Upper lobe of left lung (tissue), 6 donors: ENCODE results near the gene UBALD1. TPM values are rescaled to one million over a fixed set of nuclear protein-coding genes. Genes with fewer than 3 reads are reported as not detected.

Experiments
- ATAC-seq, 2 donors: fragments of 200-7000 bp; cut with Tn5 transposase; one replicate each; pipeline ENCODE4 v1.9.1; 2022; ENCODE audit warnings: mild to moderate bottlenecking in 2 of 2, moderate library complexity in 2 of 2; ENCODE audit not compliant: low FRiP score in 2 of 2
- DNase-seq, 2 donors: peaks; one replicate each; pipeline ENCODE4 v3.0.0-alpha.2; 2019 to 2020
- H3K27ac ChIP-seq, 4 donors: fragments of 200-600 bp; sonication (generic); one replicate each; pipeline ENCODE4 v1.5.1; 2016 to 2019
- H3K27me3 ChIP-seq, 4 donors: fragments of 200-600 bp; sonication (generic); one replicate each; pipeline ENCODE4 v1.5.1; 2017 to 2019
- H3K36me3 ChIP-seq, 4 donors: fragments of 200-600 bp; sonication (generic); one replicate each; pipeline ENCODE4 v1.5.1; 2016 to 2019
- H3K4me1 ChIP-seq, 4 donors: fragments of 200-600 bp; sonication (generic); one replicate each; pipeline ENCODE4 v1.5.1; 2018 to 2019
- H3K4me3 ChIP-seq, 4 donors: fragments of 200-600 bp; sonication (generic); one replicate each; pipeline ENCODE4 v1.5.1; 2017 to 2019; ENCODE audit warnings: mild to moderate bottlenecking in 2 of 4, moderate library complexity in 1 of 4
- H3K9me3 ChIP-seq, 4 donors: fragments of 200-600 bp; sonication (generic); one replicate each; pipeline ENCODE4 v1.5.1; 2018 to 2019
- CTCF ChIP-seq, 6 experiments: fragments of 450-650 bp in 4 of 6; fragments of 200-600 bp in 2 of 6; sonication (generic) in 2 of 6; IDR thresholded peaks; one replicate each; pipeline ENCODE4 v1.5.1; 2016 to 2019; ENCODE audit warnings: antibody characterized with exemption in 6 of 6
- EP300 ChIP-seq, 4 donors: sonication (generic); formaldehyde crosslinking; IDR thresholded peaks; one replicate each; pipeline ENCODE4 v1.5.1; 2017; ENCODE audit warnings: antibody characterized with exemption in 4 of 4, control low read depth in 2 of 4
- POLR2A ChIP-seq, 4 donors: fragments of 450-650 bp; IDR thresholded peaks; one replicate each; pipeline ENCODE4 v1.5.1; 2016 to 2017; ENCODE audit warnings: antibody characterized with exemption in 4 of 4, mild to moderate bottlenecking in 2 of 4
- POLR2AphosphoS5 ChIP-seq, 2 donors: sonication (generic); formaldehyde crosslinking; IDR thresholded peaks; one replicate each; pipeline ENCODE4 v1.5.1; 2017; ENCODE audit warnings: antibody characterized with exemption in 2 of 2
- WGBS, 2 donors: methylation state at CpG; one replicate each; pipeline ENCODE4 v1.1.5; 2017 to 2018; 5-methylcytosine and 5-hydroxymethylcytosine counted together
- total RNA-seq, 6 donors: library from RNA; depleted of rRNA in 4 of 6; stranded (reverse); fragments of >200 nt in 4 of 6; gene quantifications; one replicate each; pipeline versions ENCODE4 v1.1.0 to v1.2.1, GENCODE V29; 2016 to 2021
- donor health status: DM: no; HTN: no; CAD: no; lungs with moderate emphysema.
- donor health status: DM: no; HTN: yes; CAD: no; lungs with severe emphysema.

Gene UBALD1
- total RNA-seq, 6 donors from 2014 or later: 14.9 to 43.9 (median 25.8) TPM

GRCh38 chr16:4660454-4661007, 45.8 kb upstream of the UBALD1 start:
- H3K4me3 ChIP-seq: no peak overlapping the region
- peak overlapping the region in 3 of 4 donors; percentile 5 to 44 (median 35) for H3K27ac ChIP-seq
- H3K27me3 ChIP-seq: no peaks in the 10 kb centered on the region
- peaks cover 0 to 67% (median 42%) of the 10 kb centered on the region in 4 donors for H3K36me3 ChIP-seq
- TF ChIP-seq POLR2AphosphoS5 (IDR thresholded peaks at IDR 0.05) (no peak), POLR2A (IDR thresholded peaks at IDR 0.05) (no peak), CTCF (IDR thresholded peaks at IDR 0.05) (no peak), EP300 (IDR thresholded peaks at IDR 0.05) (no peak)
- 33 to 43% methylated on average over 1 to 18 of the region's 18 CpGs for WGBS, 2 donors
- ATAC-seq (peak; percentile 18 to 56), DNase-seq (peak; percentile 73 to 77)
- H3K4me1 ChIP-seq: peaks cover 33 to 63% (median 60%) of the 10 kb centered on the region in 4 donors
- no peaks in the 10 kb centered on the region for H3K9me3 ChIP-seq

GRCh38 chr16:4659363-4660353, 45.0 kb upstream of the UBALD1 start:
- ATAC-seq: peak in 1 of 2 donors; percentile 20
- Histone ChIP-seq H3K4me3 (no peak overlapping the region), H3K4me1 (peaks cover 35 to 63% (median 58%) of the 10 kb centered on the region in 4 donors), H3K9me3 (no peaks in the 10 kb centered on the region), H3K27ac (peak overlapping the region in 1 of 4 donors; percentile 44), H3K36me3 (peaks cover 0 to 71% (median 49%) of the 10 kb centered on the region in 4 donors), H3K27me3 (no peaks in the 10 kb centered on the region)
- peak in 1 of 2 donors; percentile 68 for DNase-seq
- no peak for TF ChIP-seq POLR2AphosphoS5 (IDR thresholded peaks at IDR 0.05)
- no peak for TF ChIP-seq CTCF (IDR thresholded peaks at IDR 0.05)
- TF ChIP-seq EP300 (IDR thresholded peaks at IDR 0.05): no peak
- TF ChIP-seq POLR2A (IDR thresholded peaks at IDR 0.05): no peak
- WGBS, 2 donors: 90 to 92% methylated on average over 15 to 29 of the region's 29 CpGs

- no peaks in the 10 kb centered on the region for H3K9me3 ChIP-seq
- 90 to 94% methylated on average over 16 to 24 of the region's 25 CpGs for WGBS, 2 donors
- DNase-seq (peak in 1 of 2 donors; percentile 63), ATAC-seq (no peak)
- TF ChIP-seq POLR2AphosphoS5 (IDR thresholded peaks at IDR 0.05) (no peak), CTCF (IDR thresholded peaks at IDR 0.05) (no peak), EP300 (IDR thresholded peaks at IDR 0.05) (no peak), POLR2A (IDR thresholded peaks at IDR 0.05) (no peak)
- H3K36me3 ChIP-seq: peaks cover 6 to 82% (median 59%) of the 10 kb centered on the region in 4 donors
- no peak overlapping the region for H3K4me3 ChIP-seq
- H3K27me3 ChIP-seq: no peaks in the 10 kb centered on the region
- H3K4me1 ChIP-seq: peaks cover 27 to 65% (median 48%) of the 10 kb centered on the region in 4 donors
- H3K27ac ChIP-seq: peak overlapping the region in 2 of 4 donors; percentile 13 to 89
Observed at GRCh38 chr16:4656695-4657686, 42.3 kb upstream of the UBALD1 start.

GRCh38 chr16:4656221-4656620, 41.5 kb upstream of the UBALD1 start:
- DNase-seq (no peak), ATAC-seq (no peak)
- Histone ChIP-seq H3K9me3 (no peaks in the 10 kb centered on the region), H3K4me1 (peaks cover 23 to 65% (median 49%) of the 10 kb centered on the region in 4 donors), H3K4me3 (no peak overlapping the region), H3K27ac (peak overlapping the region in 2 of 4 donors; percentile 80 to 89), H3K27me3 (no peaks in the 10 kb centered on the region), H3K36me3 (peaks cover 8 to 83% (median 65%) of the 10 kb centered on the region in 4 donors)
- 93 to 94% methylated on average over 8 to 12 of the region's 12 CpGs for WGBS, 2 donors
- TF ChIP-seq POLR2A (IDR thresholded peaks at IDR 0.05): no peak
- no peak for TF ChIP-seq CTCF (IDR thresholded peaks at IDR 0.05)
- TF ChIP-seq EP300 (IDR thresholded peaks at IDR 0.05): no peak
- TF ChIP-seq POLR2AphosphoS5 (IDR thresholded peaks at IDR 0.05): no peak
